Ramos (cell line): Measurements from ENCODE around the gene TEAD1.

Source experiments
- in situ Hi-C: fragments of 300-500 bp; cut with MboI; formaldehyde crosslinking; loops from one replicate; pipeline ENCODE4 v1.14.3; 2022; ENCODE audit warnings: low sequenced_read_pairs; ENCODE audit not compliant: unreplicated experiment

The TEAD1 gene

GRCh38 chr11:12958986-12959385 lies 284.8 kb downstream of the TEAD1 start:
- in situ Hi-C loops, result loop anchor here (25.0 kb wide), 1 partner anchor 278 kb away; no protein-coding TSS in a partner anchor

DNA sequence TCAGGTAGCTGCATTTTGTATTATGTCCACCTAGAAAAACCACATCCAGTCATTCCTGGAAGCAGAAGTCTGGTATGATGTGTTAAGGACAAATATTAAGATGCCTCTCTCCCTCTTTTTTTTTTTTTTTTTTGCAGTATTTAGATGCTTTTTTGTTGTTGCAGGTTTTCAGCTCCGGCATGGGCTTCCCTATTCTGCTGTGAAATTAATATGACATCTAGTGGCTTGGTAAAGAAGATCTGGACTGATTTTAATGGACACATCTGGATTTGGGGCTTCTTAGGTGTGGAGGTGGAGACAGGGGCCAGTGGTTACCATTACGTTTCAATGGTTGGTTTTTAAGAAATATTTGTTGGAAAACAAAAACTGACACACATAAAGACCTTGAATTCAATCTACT lies 287.4 kb downstream of the TEAD1 start:
- in situ Hi-C loops, result loop anchor here (10.0 to 25.0 kb wide), 2 partner anchors 276 to 383 kb away; no protein-coding TSS in a partner anchor

DNA sequence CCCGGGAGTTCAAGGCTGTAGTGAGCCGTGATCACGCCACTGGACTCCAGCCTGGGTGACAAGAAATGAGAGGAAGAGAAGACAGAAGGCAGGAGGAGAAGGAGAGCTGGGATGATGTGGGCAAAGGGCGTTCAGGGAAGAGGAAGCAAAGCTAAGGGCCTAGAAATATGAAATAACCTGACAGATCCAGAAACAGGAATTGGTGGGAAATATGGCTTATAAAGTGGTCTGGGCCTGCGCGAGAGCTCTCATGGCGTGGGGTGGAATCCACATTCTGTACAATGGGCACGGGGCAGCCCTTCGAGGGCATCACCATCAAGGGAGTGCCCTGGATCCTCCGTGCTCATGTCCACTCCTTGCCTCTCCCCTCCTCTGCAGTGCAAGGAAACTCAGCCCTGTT lies 288.1 kb downstream of the TEAD1 start:
- in situ Hi-C loops, result loop anchor here (10.0 to 25.0 kb wide), 2 partner anchors 275 to 382 kb away; no protein-coding TSS in a partner anchor

GRCh38 chr11:12963051-12963450 lies 288.8 kb downstream of the TEAD1 start:
- in situ Hi-C loops, result loop anchor here (10.0 to 25.0 kb wide), 2 partner anchors 274 to 382 kb away; no protein-coding TSS in a partner anchor

DNA sequence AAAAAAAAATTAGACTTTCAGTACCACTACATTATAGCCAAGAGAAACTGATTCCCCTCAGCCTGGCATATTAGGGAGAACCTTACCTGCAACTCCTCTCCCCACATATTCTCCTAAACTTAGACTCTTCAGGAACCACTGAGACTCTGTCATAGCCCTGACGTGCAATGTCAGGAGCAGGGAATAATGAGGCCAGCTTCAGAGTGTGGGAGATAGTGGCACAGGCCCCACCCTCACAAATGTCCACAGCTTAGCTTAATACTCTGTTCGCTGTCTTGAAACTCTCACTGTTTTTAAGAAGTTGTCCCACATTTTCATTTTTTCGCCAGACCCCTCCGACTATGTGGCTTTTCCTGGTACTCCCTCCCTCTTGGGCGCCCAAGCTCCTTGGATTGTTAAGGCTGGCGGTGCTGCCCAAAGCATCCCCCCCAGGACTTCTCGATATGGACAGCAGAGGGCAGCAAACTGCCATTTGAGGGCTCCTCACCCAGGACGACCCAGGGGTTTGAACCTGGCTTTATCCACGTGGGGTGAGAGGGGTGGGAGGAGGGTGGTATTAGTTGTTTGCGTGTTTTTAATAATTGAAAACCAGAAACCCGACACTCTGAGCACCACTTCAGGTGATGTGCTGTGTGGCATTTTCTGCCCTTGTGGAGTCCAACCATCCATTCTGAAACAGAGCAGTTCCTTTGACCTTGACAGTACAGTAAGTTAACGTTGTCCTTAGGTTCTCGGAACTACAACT lies 289.7 kb downstream of the TEAD1 start:
- in situ Hi-C loops, result loop anchor here (10.0 to 25.0 kb wide), 2 partner anchors 273 to 381 kb away; no protein-coding TSS in a partner anchor

DNA sequence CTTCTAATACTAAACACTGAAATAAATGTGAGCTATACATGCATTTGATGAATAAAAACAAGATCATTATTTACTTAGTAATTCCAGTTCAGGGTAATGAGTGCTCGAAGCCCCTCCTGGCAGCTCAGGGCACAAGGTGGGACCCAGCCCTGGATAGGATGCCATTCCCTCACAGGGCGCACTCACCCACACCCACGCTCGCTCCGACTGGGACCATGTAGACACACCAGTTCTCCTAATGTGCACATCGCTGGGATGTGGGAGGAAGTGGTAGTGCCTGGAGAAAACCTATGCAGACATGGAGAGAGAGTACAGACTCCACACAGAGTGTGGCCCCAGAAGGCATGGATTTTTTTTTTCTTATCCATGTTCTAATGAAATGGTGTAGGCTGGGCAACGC lies 290.4 kb downstream of the TEAD1 start:
- in situ Hi-C loops, result loop anchor here (10.0 to 25.0 kb wide), 2 partner anchors 273 to 380 kb away; no protein-coding TSS in a partner anchor

- in situ Hi-C loops, result loop anchor here (10.0 to 25.0 kb wide), 2 partner anchors 271 to 379 kb away; no protein-coding TSS in a partner anchor
Observed at GRCh38 chr11:12966002-12966401, 291.8 kb downstream of the TEAD1 start.

DNA sequence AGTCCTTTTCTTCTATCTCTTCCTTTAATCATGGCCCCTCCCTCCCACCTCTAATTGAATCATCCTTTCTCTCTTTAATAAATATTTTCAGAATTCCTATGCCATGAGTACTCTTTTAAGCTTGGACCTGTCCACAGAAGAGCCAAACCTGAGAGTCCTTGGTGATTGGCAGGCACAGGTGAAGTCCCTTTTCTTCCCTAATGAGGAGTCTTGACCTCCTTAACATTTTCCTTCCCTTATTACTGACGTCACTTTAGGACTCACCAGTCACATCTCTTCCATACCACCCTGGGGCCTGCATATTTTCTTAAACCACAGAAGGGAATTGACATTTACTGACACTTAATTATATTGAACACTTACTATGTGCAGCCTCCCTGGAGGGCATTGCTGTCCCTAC lies 293.9 kb downstream of the TEAD1 start:
- in situ Hi-C loops, result loop anchor here (10.0 to 25.0 kb wide), 2 partner anchors 269 to 377 kb away; no protein-coding TSS in a partner anchor

- in situ Hi-C loops, result loop anchor here (10.0 to 25.0 kb wide), 2 partner anchors 268 to 376 kb away; no protein-coding TSS in a partner anchor
Observed at GRCh38 chr11:12968826-12969225, 294.6 kb downstream of the TEAD1 start.

- in situ Hi-C loops, result loop anchor here (25.0 kb wide), 1 partner anchor 265 kb away; no protein-coding TSS in a partner anchor
Observed at GRCh38 chr11:12971955-12972354, 297.7 kb downstream of the TEAD1 start.

- in situ Hi-C loops, result loop anchor here (25.0 kb wide), 1 partner anchor 264 kb away; no protein-coding TSS in a partner anchor
Observed at GRCh38 chr11:12973528-12974181, 299.4 kb downstream of the TEAD1 start.

DNA sequence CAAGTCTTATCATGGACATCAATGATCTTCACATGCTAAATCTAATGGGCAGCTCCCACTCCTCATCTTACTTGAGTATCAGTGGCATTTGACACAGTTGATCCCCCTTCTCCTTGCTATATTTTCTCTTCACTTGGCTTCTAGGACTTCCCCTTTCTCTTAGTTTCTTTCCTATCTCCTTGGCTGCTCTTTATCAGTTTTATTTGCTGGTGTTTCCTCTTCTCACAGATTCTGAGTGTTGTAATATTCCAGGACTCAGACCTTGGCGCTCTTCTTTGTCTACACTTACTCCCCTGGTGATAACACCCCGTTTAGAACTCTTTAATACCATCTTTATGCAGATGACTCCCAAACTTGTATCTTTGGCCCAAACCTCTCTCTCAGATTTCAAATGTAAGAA lies 301.0 kb downstream of the TEAD1 start:
- in situ Hi-C loops, result no loop called here

DNA sequence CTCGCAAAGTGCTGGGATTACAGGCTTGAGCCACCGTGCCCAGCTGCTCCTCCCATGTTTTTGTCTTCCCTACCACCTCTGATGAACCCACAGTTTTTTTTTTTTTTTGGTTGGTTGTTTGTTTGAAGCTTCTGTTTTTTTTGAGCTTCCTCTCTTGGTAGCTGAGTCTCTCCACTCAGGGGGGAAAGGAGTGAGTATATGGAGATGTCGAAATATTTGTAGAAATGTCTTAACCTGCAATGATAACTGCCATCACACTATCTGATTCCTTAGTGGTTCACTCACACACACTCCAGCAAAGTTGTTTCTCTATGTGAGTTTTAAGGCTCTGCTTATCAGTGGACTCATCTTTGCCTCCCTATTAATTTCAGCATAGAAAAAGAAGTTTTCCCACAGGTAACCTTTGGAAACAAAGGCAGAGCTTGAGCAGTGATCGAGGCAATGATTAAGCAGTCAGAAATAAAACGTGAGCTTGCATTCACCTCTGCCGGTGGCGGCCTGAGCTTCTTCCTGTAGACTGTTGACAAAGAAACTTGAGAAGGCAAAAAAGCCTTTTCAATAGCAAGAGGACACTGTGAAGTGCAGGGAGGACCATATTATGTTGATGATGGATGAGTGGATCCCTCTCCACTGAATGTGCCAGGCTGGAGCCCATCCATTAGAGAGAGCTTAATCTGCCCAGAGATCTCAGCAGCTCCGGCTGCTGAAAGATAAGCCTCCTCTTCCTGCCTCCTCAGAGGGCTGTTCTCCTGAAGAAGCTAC lies 305.9 kb downstream of the TEAD1 start:
- in situ Hi-C loops, result no loop called here

- in situ Hi-C loops, result no loop called here
Observed at GRCh38 chr11:12981676-12982522, 307.7 kb downstream of the TEAD1 start.

GRCh38 chr11:12983336-12983735 lies 309.1 kb downstream of the TEAD1 start:
- in situ Hi-C loops, result no loop called here

- in situ Hi-C loops, result no loop called here
Observed at GRCh38 chr11:12986194-12986898, 312.1 kb downstream of the TEAD1 start.

- in situ Hi-C loops, result no loop called here
Observed at GRCh38 chr11:12989428-12990161, 315.4 kb downstream of the TEAD1 start.

DNA sequence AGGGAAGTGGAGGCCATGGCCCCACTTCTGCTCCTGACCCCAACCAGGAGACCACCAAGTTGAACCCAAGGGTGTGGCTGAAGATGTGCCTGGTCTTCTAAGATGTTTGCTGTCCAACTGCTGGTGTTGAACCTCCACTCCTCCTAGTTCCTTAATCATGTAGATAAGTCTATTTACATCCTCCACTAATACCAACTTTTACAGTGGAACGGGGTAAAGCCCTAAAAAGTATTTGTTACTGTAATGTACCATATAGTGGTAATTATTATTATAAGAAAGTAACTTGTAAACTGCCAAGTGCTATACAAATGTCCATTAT lies 315.9 kb downstream of the TEAD1 start:
- in situ Hi-C loops, result no loop called here
